HG03280 (cell line): Measurements from ENCODE around the gene RAMACL.
"Not testable (repeated sequence)": the region's sequence is repeated elsewhere in the genome, so short reads cannot be mapped to it uniquely, and the experiment has no call there.

Experiments used
- ATAC-seq: cut with Tn5 transposase; IDR thresholded peaks from one replicate; pipeline ENCODE4 v1.9.1; 2021; ENCODE audit warnings: mild to moderate bottlenecking, moderate library complexity; ENCODE audit not compliant: unreplicated experiment

The RAMACL gene

DNA sequence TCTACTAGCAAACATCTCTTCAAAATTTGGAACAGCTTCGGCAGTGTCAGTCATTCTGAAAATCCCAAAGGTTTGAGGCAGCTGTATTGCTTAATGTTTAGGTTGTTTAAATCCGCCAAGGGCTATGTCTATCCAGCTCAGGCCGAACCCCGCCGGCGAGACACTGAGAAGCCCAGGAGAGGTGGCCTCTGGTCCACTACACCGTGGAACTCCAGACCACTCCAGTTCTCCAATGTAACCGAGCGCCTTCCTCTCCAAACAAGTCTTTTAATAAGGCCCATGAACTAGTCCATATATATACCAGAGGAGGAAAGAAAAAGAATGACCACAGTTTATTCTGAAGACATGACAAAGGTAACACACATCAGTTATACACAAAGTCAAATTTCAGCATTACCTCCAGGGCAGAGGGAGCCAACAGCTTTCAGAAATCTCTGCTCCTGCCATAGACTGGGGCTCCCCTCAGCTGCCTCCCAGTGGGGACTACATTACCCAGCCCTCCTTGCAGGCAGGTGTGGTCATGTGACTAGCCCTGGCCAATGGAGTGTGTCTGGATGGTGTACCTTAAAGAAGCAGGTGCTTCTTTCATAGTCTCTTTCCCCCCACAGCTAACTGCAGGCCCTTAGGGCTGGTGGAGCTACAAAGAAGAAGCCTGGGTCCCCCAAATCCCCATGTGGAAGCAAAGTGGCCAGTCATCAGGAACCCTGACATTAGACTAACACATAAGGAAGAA, at the start of gene RAMACL:
Gene RAMACL (minus strand): TSS at position 255 of the 733 bp plus-strand sequence. CDS start 201 bp downstream, at position 54.
- peak; percentile 80 for ATAC-seq

DNA sequence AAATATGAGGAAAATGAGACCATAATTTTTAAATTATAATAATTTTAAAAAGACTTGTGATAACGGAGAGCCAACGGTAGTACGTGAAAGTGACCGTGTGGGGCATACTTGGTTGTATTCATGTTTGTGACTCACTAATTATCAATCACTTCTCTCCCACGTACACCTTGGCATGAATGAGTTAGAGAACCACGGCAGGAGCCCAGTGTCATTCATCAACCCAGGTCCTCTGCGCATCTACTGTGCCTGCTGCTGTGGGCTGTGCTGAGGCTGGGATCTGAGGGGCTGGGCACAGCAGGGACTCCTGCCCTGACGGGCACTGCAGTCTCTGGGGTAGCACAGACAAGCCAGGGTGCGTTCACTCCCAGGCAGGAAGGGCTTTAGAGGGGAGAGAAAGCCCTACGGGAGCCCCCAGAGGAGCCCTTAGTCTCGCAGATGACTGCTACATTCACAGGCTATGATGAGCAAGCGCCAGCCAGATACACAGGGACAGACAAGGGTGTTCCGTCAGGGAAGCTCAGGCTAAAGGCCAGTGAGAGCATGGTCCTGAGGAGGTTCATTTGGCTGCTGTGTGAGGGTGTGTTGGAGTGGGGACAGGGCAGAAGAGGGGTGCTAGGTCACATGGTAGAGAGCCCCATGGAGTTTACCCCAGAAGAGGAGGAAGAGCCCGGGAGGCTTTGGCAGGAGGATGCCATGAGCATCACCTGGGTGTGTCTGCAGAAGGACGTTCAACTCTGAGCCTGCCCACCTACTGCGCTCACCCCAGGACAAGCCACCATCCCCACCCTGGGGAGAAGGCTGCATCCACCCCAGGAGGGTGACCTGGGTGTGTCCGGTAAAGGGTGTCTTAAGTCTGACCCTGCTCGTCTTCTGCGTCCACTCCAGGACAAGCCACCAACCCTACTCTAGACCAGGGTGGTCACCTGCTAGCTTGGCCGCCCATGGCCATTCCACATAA, 48.8 kb upstream of the RAMACL start:
- no peak for ATAC-seq

DNA sequence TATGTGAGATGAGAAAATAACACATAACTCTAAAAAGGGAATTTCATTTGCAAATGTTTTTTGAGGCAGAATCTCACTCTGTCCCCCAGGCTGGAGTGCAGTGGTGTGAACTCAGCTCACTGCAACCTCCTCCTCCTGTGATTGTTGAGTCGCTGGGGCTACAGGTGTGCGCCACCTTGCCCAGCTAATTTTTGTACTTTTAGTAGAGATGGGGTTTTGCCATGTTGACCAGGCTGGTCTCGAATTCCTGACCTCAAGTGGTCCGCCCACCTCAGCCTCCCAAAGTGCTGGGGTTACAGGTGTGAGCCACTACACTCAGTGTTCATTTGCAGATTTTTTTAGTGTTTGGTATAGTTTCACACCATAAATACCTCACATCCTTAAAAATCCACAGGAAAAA, 48.1 kb upstream of the RAMACL start:
- ATAC-seq = not testable (repeated sequence)

DNA sequence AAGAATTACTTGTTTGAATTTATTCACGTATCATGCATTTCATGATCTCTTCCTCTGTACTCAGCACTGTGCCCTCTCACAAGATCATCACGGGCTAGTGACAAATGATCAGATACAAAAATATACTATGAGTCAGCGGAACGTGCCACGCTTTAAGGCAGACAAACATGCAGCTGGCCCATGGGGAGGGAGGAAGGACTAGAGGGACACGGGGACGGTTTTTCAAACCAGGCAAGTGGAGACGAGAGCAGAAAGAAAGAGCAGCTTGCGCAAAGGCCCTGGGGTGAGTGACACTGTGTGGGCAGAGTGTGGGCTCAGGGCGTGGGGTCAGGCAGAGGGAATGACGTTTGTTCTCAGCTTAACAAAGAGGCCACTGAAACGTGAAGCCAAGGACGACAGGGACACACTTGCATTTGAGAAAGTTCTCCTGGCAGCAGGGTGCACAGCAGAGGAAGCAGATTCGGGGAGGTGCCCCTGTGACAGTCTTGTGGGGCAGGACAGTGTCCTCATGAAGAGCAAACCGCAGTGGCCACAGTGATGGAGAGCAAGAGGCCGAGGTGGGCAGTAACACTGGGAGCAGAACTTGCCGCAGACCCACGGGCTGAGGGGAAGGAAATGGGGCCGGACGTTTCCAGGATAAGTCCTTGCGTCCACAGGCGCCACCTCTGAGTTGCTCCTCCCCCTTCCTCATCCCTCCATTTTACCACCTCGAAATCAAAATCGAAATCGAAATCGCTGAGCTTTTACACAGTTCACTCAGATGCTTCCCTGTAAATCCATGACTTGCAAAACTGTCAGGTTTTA, 47.5 kb upstream of the RAMACL start:
- no peak for ATAC-seq

DNA sequence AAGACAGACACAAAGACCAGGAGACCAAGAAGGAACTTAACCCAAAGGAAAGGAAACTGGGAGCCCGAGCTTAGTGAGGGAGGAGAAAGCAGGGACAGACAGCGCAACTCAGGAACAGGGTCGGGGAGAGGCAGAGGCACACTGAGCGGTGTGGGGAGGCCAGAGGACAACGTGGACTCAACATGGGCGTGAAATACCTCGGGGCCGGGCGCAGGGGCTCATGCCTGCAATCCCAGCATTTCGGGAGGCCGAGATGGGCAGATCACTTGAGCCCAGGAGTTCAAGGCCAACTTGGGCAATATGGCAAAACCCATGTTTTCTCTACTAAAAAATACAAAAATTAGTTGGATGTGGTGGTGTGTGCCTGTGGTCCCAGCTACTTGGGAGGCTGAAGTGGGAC, 46.3 kb upstream of the RAMACL start:
- ATAC-seq = no peak

DNA sequence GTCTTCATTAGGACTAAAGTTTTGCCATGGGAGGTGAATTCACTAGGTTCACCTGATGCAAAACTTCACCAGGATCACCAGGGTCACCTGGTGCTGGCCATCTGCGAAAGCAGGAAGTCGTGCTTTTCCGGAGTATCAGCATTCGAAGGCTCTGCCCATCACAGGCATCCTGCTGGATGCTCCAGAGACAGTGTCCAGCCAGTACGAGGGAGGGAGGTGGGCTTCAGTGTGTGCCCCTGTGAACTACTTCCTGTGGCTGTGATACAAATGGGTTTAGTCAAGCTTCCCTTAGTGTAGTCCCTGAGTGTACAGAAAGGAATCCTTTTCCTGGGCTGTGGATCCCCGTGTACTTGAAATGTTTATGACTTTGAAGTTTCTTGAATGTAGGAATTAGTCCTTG, 44.0 kb upstream of the RAMACL start:
- no peak for ATAC-seq

DNA sequence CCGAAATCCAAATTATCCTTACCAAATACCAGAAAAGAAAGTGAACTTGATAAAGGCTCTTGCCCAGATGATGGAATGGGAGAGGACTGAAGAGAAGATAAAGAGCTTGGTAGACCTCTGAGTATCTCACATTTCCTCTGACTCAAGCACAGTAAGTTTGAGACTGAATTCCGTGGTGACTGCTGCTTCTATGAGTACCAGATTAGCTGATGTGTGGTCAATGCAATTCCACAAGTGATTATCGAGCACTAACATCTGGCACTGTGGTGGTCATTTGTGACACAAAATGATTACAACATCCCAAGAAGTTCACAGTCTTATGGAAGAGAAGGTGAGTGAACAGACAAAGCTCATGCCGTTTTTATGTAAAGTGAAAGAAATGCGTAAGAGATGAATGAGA, 43.1 kb upstream of the RAMACL start:
- ATAC-seq = no peak

DNA sequence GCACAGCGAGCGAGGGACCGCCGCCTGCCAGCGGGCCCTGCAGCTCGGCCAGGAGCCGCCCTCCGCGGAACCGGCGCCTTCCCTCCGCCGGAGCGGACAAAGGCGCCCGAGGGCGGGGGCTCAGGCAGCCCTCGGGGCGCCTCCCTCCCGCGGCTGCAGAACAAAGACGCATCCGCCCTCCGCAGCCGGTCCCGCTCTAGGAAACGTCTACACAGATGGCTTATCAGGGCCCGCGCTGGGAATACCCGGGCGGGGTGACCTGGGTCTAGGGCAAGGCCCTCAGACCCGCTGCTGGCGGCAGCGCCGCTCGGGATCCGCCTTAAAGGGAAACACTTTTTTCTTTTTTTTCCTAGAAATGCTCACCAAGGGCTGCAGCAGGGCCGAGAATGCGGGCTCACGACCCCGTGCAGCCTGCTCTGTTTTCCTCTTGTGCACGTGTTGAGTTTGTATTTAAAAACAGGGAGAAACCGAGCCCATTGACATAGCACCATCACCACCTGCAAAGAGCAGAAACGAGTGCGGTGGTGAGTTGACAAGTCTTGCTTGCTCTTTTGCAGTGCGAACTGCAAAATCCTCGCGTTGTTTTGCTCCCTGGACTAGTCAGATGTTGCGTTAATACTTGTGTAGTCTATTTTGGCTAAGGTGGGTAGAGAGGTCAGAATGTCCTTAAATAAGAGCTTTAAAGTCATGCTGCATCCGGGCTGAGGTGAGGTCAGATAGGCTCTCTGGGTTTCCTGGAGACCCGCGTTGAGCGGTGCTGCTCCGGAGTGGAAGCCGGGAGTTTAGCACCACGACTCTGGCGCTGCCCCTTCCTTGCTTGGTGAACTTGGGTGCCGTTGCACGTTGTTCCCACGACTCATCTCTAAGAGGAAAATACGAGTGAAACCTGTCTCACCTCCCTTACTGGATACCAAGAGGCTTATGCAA, 41.7 kb upstream of the RAMACL start:
- ATAC-seq = peak; percentile 23

DNA sequence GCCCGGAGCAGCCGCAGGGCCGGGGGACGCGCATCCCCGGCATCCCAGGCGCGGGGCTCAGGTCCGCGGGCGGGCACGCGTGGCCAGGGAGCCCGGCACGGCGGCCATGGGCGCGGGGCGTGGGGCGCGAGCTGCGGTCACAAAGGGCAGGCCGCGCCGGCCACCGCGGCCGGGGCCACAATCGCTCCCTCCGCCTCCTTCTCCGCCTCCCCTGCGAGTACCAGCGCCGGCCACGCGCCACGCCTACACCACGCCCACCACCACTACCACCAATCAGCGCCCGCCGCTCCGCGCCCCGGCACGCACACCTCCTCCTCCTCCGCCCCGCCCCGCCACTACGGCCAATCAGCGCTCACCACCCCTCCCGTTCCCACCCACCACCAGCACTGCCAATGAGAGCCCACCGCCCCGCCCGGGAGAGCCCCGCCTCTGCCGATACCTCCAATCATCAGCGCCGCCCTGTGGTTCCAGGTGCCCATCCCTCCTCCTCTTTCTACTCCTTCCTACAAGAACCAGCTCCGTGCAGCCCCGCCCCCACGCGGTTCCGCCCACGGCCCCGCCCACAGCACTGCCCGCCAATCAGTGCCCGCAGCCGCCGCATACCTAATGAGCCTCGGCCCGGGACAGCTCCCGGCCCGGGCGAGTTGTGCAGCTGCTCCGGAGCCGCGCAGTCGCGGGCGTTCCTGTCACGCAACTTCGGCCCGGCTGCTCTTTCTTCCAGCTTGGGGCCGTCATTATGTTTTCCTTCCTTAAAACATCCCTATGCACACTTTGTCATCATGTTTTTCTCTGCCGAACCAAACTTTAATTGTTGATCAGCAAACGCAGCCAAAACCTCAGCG, 40.8 kb upstream of the RAMACL start, which contains the start of gene RPS6KA2:
Gene RPS6KA2 (minus strand): TSS at position 219 of the 842 bp plus-strand sequence. CDS start 232 bp downstream, outside the sequence.
- ATAC-seq = peak; percentile 90

DNA sequence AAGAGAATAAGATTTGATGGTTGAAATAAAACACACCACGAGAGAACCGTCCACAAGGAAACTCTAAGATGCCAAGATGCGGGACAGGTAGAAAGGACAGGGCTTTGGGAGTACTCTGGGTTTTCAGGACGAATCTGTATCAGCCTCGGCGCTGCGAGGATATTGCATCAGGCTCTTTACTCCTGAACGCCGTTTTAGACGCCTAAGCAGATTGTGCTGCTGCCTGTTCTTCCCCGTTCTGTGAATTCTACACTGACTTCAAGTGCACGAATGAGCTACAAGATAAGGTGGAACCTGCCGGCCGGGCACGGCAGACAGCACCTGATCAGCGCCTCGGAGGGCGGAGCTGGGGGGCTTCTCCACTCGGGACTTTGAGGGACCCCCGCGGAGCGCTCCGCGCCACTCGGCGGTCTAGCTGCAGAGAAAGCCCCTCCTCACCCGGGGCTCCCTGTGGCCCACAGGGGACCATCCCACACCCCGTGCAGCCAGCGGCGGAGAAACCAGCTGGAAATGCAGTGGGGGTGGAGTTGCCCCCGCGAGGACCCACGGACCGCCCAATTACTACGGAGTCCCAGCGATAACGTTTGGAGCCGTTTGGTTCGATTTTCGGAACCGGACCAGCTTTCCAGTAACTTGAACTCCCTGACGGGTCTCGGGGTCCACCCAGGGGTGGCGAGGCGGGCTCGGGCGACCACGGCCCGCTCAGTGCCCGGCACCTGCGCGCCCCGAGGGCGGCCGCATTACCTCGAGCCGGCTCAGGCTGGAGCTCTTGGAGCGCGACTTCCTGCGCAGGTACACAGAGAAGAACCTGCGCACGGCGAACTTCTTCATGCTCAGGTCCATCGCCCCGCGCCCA, 39.9 kb upstream of the RAMACL start:
- ATAC-seq = no peak

DNA sequence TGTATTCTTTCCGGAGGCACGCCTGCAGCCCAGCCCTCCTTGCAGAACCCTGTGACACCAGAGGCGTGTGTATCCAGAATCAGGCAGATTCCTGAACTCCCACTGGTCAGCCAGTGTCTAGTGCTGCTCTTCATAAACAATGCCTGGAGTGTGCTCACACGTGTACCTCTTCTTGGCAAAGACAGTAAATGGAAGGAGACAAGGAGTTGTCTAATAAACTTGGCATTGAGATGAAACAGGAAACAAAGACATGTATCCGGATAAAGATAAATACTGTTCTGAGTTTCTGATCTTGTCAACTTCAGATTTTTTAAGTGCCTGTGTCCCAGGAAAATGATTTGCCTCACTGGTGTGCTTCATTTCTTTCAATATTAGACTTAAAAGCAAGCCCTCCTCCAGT, 38.9 kb upstream of the RAMACL start:
- no peak for ATAC-seq

DNA sequence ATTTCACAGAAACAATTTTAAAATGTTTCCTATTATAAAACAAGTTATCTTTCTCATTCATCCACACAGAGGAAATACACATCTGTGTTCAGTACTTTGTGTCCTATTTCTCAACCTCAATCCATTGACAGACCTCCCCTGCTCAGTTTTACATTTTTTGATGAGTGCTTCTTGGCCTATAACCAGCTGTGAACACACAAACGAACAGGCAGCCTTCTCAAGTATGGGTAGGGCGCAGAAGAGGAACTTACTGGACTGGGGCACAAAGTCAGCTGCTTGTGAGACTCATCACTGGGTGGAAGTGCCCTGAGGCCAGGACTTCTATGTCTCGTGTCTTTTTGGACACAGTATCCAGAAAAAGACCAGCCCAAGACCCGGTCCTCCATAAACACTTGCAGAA, 37.8 kb upstream of the RAMACL start:
- ATAC-seq = no peak

DNA sequence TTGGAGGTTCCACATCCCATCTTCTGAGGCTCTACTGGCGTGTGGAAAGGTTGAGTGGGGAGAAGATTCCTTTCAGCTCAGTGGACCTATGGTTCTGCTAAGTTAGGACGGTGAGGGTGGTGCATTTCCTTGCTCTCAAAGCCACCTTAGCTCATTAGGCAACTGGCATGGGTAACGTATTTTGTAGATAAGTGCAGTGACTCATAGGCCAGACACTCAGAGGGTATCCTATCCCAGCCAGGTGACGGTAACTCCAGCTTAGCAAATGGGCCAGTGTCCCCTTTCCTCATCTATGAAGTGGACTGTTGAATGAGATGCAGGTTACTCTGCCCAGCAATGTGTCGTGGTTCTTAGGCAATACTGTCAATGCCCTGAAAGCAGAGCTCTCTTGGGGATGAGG, 36.8 kb upstream of the RAMACL start:
- ATAC-seq = no peak

DNA sequence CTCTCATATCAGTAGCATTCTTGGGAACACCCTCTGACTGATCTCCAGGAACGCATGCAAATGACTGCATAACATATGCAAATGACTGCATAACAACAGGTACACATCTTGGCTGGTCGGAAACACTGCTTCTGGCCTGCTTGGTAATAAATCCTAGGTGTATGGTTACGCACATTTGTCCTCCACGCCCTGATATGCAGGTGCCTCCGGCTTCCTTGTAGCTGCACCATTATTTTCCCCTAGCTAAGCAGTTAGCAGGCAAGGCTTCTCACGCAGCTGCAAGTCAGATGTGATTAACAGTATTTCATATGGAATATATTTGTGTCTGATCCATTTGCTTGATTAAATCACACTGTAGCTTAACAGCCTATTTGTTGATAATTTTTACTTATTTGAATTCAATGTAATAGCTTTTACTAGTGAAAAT, 34.6 kb upstream of the RAMACL start:
- no peak for ATAC-seq

DNA sequence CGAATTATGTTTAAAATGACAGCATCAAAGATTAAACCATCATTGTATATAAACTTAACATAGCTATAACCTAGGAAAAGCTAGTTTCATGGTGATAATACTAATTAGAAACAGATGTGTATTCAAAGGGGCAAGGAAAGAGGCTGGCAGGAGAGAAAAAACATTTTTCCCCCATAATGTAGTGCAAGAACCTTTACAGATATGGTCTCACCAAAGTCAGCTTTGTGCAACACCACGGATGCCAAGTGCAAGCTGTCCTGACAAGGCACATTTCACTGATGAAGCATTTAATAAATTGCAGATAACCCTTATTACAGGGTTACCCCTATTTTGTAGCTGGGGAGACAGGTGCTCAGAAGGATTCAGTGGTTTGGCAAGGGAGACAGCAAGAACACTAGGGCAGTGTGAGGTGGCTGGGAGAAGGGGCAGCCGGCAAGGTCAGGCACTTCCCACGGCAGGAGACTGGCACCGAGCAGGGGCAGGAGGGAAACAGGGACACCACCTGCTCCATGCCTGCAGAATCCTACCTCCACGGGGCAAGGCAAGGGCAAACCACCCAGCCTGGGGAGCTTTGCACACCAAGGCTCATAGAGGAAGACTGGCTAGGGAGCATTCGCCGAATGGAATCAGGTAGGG, 34.1 kb upstream of the RAMACL start:
- no peak for ATAC-seq

DNA sequence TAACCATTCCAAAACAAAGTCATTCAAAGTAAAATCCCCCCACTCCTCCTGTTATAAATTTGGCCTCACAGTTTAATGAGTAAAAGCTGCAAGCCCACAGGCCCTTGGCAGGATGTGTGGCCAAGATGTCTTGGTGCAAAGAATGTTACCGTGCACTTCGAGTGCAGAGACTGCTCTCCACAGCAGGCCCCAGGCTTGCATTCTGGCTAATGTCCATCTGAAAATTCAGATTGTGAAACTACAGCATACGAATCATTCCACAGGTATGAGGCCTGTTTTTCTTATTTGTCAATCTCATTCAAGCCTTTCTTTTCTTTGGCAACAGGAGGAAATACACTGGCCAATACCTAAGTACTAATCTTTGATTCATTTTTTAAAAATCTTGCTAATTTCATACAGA, 33.4 kb upstream of the RAMACL start:
- ATAC-seq = no peak

DNA sequence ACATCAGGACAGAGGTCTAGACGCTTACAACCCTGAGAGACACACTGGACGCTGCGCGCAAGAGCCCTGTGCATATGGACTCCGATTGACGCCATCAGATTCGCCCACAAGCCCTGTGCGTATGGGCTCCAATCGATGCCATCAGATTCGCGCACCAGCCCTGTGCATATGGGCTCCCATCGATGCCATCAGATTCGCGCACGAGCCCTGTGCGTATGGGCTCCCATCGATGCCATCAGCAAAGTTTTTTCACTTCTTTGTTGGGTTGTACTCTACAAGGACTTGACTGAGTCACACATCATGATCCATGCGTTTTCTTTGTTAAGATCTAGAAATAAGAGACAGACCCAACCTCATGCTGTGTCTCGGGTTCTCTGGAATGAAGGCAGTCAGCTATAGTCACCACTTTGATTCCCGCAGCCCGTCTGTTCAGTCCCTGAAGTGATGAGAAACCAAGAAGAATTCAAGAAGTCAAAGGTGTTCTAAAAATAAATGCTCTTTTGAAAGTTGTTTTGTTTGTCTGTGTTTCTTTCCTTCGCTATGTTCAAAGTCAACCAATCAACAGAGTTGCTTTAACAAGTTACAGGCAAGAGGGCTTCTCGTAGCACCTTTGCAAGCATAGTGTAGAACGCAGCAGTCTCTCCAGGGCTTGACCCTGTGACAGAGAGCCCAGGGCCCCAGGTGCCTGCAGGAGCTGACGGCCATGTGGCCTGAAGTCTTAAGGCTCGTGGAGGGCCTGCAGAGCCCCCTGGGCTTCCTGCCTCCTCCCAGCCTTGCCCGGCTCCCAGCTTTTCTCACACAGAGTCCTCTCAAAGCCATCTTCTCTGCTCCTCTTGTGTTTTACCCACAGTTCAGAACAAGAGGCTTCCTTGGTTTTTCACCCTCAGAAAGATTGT, 32.6 kb upstream of the RAMACL start:
- ATAC-seq = no peak
